ENCODE measurements around the gene PIR.

GRCh38 chrX:15469613-15470012, 23.5 kb downstream of the PIR start:
- TF ChIP-seq CTCF (IDR thresholded peaks at IDR 0.05) (no peak), POLR2A (IDR thresholded peaks at IDR 0.05) (no peak)

Data from adrenal gland (tissue), 5 donors.